Hematopoietic multipotent progenitor cell treated with erythropoietin and hydrocortisone succinate and interleukin-3 and kit ligand, for 15 days (in vitro differentiated cells): Measurements from ENCODE around the gene KCNS3.

Experiments used
- DNase-seq: peaks from one replicate; pipeline ENCODE4 v3.0.0-alpha.2; 2015; ENCODE audit warnings: low spot score

KCNS3 gene

DNA sequence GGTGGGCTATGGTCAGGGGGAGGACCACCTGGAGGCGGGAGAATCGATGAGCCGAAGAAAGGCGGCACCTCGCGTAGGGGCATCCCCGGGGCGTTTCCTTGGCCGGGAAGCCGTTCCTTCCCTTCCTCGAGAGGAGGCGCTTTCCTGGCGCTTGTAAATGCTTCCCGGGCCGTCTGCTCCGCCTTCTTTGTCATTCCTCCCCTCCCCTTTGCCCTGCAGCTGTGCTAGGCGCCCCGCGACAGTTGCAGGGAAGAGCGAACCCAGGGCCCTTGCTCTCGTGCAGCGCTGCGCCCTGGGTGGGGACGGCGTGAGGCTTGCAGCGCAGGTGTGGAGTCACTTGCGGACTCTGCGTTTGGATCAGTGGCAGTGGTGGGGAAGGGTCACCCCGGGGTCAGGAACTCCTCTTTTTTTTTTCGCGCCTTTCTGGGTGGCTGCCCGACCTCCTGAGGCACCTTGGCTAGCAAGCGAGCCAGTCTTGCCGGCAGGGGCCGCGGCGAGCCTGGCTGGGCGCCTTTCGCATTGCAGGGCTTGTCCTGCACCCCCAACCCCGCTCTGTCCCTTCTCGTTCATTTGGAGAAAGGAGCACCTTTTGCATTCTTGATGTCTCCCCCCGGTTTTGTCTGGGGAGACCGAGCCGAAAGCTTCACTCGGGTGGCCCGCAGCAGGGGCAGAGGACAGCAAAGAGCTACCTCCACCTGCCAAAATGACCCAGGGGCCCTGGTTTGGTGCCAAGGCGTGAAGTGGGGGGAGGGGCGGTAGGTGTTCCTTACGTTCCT, 858 bp downstream of the KCNS3 start:
- DNase-seq, result no peak

DNA sequence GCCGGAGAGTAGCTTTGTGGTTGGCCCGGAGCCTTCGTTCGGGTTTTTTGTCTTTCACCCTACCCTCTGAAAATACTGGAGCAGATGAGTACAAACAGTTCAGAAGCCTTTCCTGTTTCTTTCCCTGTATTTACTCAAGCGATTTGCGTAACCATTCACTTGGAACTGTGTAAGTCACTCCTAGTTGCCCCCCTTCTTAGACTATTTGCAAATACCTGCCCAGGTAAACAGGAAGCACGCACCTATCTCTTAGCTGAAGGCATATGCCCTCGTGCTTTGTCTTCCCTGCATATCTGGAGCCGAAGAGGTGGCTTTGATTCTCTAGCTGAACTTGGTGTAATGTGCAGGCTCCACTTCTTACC, 1.4 kb downstream of the KCNS3 start:
- DNase-seq, result no peak

DNA sequence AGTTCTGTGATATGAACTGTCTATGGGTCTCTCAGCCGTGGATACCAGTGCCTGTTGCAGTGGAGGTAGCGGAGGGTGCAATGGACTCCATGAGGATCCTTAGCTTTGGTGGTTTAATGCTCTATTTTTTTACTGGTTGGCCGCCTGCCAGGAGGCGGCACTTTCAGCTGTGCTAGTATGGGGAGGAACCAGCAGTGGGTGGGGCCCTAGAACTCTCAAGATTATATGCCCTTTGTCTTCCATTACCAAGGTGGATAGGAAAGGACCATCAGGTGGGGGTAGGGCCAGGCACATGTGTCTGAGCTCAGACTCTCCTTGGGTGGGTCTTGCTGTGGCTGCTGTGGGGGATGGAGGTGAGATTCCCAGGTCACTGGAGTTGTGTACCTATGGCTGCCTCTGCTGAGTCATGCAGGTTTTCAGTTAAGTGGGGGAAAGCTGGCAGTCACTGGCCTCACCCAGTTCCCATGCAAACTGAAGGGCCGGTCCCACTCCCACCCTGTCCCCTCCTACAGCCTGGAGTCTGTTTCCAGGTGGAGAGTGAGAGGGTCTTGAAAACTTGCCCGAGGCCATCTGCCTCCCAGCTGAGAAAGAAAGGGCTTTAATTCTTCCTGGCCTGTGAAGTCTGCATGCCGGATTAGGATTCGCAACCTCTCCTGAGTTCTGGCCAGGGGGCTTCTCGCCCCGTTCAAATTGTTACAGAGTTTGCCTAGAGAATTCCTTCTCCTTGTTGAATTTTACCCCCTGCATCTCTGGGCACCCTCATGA, 14.5 kb downstream of the KCNS3 start:
- no peak for DNase-seq

DNA sequence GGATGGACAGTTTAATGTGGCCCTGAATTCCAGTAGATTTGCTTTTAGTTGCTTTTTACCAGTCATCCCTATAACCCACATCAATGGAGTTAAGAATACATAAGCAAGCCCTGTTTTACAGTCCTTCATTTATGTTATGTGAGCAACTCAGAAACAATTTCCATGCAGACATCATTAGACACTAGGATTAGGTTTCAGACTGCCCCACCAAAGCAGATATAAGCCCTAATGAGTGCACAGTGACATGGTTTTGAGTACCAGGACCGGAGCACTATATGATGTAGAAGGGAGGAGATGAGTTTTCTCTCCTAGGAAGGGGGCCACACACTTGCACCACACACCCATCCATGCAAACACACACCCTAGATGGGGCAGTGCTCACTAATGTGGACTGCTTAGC, 15.5 kb downstream of the KCNS3 start:
- DNase-seq, result no peak

DNA sequence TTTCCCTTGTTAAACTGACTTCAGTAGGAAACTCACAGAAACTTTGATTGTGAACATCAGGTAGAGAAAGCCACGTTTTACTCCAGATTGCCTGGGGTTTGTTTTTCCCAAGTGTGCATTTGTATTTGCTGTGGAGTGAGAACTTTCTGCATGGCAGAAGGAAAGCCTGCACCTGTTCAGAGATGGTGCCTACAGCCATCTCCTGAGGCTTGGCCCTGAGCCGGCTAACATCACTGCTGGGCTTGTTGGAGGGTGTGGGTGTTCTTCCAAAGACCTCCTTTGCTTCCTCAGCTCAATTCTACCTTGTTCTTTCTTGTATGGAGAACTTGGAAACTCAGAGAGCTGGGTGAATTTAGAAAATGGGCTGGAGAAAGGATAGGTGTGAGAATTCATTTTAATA, 16.1 kb downstream of the KCNS3 start:
- DNase-seq, result no peak

DNA sequence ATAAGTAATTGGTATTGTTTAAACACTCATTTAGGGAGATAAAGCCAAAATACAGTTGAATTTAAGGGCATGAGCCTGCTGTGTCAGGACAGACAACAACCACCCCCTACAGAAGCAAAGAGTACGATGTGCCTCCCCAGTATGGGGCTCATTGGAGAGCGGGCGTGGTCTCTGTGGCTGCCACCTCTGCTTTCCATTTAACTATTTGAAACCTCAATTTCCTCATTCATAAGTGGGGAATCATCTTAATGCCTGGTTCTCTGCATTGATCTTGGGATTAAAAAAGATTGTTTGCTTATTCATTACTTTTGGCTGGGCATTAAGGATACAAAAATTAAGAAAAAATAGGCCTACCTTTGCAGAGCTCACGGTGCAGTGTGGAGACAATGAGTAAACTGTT, 21.4 kb downstream of the KCNS3 start:
- DNase-seq, result no peak

DNA sequence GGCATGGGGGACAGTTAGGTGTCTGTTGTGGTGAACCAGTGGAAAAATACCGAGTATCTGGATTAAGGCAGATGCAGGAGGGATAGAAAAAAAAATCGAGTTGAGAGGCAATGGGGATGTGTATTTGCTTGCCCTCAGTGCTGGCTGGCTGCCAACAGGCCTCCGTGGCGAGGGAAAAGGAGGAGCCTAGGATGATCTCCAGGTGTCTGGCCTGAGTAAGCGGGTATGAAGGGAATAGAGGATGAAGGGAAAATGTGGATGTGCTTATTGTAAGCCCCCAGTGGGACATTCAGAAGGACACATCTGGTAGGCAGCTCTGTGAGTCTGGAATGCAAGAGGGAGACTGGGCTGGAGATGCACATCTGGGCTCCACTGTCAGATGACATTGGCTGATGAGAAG, 22.8 kb downstream of the KCNS3 start:
- no peak for DNase-seq

DNA sequence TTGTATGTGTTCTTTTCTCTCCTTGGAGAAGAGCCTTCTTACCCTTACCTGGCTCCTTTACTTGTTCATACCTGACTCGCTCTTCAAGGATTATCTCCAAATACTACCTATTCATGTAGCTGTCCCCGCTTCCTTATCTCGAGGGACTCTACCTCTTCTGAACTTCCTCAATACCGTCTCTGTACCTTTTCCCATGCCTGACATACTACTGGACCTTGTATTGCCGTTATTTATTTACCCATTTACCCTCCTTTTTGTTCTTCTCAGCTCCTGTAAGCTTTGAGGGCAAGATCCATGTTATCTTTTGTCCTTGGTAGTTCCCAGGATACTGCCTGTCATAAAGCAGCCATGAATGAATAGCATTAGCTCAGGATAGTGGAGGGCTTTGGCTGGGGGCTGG, 32.5 kb downstream of the KCNS3 start:
- no peak for DNase-seq

DNA sequence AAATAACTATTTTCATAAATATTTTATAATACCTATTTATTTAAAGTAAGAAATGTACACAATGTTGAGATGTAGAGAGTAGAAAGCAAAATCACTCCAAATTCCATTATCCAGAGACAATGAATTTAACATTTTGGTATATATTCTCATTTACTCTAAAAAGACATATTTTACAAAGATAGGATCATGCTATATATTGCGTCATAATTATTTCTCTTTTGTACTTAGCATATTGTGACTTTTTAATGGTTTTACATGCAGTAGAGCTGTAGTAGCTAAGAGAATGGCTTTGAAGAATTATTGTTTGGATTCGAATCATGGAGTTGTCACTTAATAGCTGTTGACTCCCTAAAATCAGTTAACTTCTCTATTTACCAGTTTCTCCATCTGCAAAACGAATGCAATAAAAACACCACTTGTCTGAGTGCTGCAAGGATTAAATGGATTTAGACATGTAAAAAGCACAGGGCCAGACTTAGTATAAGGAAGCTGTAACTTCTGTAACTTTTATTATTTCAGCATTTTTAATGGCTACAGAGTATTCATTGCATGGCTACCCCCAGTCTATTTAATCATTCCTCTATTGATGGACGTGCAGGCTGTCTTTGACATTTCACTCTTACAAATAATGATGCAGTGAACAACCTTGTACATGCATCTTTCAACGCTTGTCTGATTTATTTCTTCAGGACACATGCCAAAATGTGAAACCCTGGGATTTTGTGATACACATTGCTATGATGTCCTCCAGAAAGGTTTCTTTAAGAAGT, 33.2 kb downstream of the KCNS3 start:
- DNase-seq, result no peak

DNA sequence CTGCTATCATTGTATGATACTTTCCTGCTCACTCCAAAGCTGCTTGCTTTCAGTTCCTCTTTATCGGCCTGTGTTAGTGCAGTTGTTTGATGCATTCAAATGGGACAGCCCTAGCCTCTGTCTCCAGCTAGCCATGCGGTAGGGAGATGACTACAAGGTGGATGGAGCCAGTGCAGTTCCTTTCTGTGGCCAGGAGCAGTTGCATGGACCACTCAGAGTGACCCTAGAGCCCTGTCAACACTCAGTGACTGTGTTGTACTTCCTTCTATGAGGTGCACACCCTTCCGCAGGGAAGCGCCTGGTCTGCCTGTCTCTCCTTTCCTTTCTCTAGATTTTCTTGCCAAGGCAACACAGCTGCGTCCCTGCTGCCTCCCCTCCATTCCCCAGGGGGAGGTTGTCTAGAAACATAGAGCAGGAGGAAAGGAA, 33.8 kb downstream of the KCNS3 start:
- no peak for DNase-seq

DNA sequence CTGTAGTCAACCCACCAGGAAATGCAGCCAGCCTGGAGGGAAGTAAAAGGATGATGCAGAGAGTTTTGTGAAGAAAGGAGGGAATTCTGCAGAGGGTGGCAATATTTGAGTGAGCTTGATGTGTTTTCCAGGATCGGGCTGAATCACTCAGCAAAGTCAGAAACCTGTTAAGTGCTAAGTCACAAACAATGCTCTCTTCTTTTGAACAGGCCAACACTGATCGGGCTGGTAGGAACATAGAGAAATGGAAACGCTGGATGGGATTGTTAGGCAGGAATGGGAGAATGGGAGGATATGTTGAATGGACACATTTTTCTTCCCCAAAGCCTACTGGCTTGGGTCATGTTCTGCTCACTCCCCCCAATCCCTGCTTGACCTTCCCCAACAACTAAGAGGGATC, 36.6 kb downstream of the KCNS3 start:
- no peak for DNase-seq

DNA sequence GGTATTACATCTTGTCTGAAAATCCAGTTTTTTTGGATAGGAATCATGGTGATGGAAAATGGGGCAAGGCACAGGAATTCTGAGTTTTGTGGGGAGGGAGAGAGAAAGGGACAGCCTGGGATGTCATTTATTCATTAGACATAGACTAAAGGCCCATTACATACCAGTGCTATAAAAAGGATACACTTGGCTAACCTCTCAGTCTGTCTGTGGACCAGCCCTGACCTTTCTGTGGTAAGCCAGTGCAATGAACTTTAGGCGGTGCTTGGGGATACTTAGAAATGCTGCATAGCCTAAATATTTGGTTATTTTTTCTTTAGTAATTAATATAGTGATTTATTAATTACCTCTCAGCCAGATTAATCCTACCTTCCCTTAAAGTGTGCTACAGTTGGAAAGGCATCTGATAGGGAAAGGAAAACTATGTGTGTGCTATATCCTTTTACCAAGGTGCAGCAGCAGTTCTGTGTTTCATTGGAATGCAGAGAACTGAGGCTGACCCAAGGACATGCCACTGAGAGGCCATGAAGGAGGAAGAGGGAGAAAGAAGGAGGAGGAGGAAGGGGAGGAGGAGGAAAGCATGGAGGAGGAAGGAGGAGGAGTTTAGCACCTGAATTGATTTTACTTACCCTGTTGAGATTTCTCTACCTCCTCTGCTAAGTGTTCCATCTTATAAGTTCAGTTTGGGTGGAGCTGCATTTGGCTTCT, 37.5 kb downstream of the KCNS3 start:
- no peak for DNase-seq

DNA sequence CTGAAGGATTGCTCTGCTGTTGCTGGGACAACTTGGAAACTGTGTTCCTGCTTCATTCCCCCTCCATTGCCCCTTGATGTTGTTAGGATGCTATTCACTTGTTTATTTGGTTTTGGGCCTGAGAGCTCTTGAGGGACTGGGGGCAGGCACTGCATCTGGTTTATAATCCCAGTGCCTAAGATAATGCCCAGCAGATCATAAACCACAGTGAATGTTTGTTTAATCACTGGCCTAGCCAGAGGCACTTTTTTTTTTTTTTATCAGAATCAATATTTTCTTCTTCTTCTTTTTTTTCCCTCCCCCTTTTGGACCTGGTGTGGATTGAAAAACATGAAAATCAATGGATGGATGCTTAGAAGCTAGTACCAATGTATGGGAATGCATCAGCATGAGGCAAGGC, 38.1 kb downstream of the KCNS3 start:
- DNase-seq, result no peak

DNA sequence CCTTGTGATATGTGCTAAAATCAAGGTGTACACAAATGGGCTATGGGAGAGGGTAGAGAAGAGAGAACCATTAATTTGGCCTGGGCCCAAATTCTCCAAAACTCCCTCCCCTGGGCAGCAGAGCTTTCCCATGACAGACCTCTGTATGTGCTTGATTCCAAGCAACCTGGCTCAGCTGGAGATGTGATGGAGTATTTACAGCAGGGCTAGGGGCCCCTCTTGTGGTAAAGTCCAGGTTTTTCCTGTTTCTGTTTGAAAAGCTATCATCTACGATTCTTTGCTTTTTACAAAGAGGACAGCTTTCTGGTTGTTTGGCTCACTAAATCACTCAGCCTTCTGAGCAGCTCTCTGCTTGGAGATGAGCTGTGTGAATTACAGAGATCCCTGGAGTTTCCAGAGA, 40.3 kb downstream of the KCNS3 start:
- DNase-seq, result no peak

DNA sequence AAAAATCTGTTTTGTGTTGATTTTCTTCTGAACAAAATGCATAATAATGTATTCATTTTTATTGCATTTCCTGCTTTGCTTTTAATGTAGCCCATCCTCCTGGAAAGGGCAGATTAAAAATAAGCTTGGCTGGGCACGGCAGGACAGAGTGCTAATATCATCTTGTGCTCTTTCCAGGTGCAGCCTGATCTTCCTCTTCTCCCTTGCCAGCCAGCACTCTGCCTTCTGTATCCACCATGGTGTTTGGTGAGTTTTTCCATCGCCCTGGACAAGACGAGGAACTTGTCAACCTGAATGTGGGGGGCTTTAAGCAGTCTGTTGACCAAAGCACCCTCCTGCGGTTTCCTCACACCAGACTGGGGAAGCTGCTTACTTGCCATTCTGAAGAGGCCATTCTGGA, 52.3 kb downstream of the KCNS3 start:
- DNase-seq, result no peak

DNA sequence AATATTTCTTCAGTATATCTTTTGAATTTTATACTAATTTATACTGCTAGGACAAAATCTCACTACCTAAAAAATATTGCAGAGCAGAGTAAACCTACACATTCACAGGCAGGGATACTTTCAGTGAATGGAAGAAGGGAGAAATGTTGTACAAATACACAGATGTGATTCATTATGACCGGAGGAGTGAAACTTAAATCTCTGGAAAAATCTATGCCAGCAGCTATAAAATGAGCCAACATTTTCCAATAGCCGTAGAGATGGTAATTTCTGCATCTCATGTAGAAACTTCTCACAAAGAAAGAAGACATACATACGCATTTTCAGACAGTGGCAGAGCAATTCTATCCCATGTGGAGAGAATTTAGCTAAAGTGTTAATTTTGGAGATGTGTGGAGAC, 54.8 kb downstream of the KCNS3 start:
- DNase-seq, result no peak

DNA sequence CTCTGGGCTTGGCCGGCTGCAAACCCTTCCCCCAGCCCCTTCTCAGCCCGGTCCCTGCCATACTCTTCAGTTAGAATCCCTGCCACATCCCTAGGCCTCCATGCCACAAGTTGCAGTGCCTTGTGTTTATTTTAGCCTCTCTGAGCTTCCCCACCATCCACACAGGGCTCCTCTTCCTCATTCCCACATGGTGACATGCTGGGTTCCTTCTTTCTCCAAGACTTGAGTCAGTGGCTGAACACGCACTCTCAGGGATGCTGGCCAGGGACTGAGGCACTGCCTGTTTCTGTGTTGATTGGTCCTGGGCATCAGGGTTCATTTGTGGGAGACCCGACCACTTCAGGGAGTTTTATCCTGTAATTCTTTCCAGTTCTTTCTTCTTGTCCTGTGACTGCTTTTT, 56.3 kb downstream of the KCNS3 start:
- no peak for DNase-seq

DNA sequence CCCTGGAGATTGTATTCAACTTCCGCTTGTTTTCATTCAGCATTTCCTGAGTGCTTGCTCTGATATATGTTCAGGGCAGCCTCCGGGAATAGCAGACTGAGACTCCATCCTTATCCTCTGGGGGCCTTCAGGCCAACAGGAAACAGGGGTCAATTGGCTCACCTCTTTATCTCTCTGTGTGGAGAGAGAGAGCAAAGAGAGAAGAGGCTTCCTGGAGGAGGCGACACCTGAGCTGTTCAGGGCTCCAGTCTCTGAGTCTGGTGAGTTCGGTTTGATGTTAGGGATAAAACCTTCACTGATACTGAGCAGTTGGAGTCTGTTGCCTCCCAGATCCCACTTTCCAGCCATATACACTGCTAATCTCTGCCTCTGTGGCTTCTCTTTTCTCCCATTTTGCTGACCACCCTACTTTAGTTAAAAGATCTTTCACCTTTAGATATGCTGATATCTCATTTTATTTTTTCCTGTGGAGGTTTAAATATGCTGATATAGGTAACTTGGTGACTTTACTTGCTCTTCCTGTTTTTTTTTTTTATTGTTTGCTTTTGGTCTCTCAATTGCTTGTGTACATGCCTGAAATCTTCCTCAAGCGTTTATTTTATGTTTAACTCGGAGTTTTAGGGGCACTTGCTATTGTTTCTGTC, 56.9 kb downstream of the KCNS3 start:
- no peak for DNase-seq

DNA sequence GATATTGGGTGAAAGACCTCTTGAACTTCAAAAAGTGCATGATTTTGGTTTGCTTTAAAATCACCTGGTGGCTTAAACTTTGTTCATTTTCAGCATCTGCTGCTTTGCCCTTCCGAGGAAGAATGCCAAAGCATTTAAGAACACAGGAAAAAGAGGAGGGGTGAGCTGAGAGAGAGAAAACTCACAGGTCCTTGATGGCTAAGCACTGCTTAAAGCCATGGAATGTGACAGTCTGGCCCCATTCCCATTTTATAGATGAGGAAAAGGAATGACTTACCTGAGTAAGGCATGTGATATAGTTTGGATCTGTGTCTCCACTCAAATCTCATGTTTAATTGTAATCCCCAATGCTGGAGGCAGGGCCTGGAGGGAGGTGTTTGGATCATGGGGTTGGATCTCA, 58.1 kb downstream of the KCNS3 start:
- DNase-seq, result no peak

DNA sequence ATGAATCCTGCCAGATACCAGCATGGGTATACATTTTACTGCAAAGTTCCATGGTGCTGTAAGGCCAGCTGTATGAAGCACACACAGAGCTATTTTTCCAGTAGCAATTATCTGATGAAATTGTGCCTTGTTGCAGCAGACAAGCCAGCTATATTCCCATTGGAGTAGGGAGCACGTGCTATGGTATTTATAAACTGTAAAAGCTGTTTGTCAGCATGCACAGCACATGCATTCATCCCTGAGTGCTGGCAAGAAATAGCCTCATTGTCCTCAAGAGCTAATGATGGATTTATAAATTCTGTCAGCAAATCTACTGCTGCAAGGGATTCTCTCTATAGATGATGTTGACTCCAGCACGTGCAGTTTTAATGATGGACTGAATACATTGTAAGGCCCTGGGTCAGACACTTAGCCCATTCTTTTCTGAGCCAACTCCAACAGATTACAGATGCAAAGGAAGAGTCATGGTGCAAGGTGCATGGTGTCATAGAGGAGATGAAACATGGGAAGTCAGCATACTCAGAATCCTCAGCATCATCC, 61.7 kb downstream of the KCNS3 start:
- DNase-seq, result no peak

DNA sequence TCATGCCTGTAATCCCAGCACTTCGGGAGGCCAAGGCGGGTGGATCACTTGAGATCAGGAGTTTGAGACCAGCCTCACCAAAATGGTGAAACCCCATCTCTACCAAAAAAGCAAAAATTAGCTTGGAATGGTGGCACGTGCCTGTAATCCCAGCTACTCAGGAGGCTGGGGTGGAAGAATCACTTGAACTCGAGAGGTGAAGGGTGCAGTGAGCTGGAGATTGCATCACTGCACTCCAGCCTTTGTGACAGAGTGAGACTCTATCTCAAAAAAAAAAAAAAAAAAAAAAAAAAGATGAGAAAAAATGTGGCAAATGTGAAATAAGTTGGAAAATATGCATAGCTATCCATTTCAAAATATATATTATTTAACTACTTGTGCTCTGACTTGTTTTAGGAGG, 65.0 kb downstream of the KCNS3 start:
- DNase-seq, result no peak

DNA sequence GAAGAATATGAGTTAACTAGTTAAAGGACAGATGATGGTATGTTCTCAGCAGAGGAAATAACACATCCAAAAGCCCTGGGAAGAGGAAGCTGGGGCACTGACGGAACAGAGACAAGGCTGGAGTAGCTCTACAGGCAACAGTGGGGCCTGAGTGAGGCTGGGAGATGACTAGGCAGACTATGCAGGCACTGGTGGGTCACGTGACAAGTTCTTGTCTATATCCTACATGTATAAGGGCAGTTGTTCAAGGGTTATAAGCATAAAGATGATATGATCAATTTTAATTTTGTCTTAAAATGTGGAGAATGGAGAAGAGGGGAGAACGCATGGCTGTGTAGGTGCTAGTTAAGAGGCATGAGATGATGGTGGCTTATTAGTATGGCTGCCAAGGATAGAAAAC, 68.6 kb downstream of the KCNS3 start:
- no peak for DNase-seq
